Activated CD8-positive, alpha-beta T cell treated with anti-CD3 and anti-CD28 coated beads, Interleukin-2, amount 10 ng/mL, durations not matched to agents 7 days and 5 days (primary cell): Measurements from ENCODE around the gene MS4A12. TPM values are rescaled to one million over a fixed set of nuclear protein-coding genes. Genes with fewer than 3 reads are reported as not detected.
"Not testable (repeated sequence)": the region's sequence is repeated elsewhere in the genome, so short reads cannot be mapped to it uniquely, and the experiment has no call there.

ENCODE experiments used
- ATAC-seq: fragments of 150-1000 bp; cut with Tn5 transposase; one replicate; pipeline ENCODE4 v1.10.0; 2021; ENCODE audit warnings: moderate library complexity
- CTCF ChIA-PET: fragments of 350-600 bp; sonication (Branson Sonifier 250); formaldehyde crosslinking; loops from one replicate; lab custom pipeline; 2021; ENCODE audit warnings: antibody characterized with exemption; lab: Charles Lee
- POLR2A ChIA-PET: fragments of 350-600 bp; sonication (Branson Sonifier 250); formaldehyde crosslinking; loops from one replicate; lab custom pipeline; 2021; ENCODE audit warnings: antibody characterized with exemption; lab: Charles Lee
- DNase-seq: peaks from one replicate; pipeline ENCODE4 v3.0.0-alpha.2; 2020
- H3K27ac Mint-ChIP-seq: one replicate; pipeline ENCODE4 v1.8.0; 2021; ENCODE audit warnings: mild to moderate bottlenecking, mixed read lengths
- H3K27me3 Mint-ChIP-seq: one replicate; pipeline ENCODE4 v1.8.0; 2021; ENCODE audit warnings: low read depth, mixed read lengths
- H3K36me3 Mint-ChIP-seq: one replicate; pipeline ENCODE4 v1.8.0; 2021; ENCODE audit warnings: low read depth, mixed read lengths
- H3K4me1 Mint-ChIP-seq: one replicate; pipeline ENCODE4 v1.8.0; 2021; ENCODE audit warnings: low read depth, mixed read lengths
- H3K4me3 Mint-ChIP-seq: one replicate; pipeline ENCODE4 v1.8.0; 2021; ENCODE audit warnings: mild to moderate bottlenecking, mixed read lengths
- H3K9me3 Mint-ChIP-seq: one replicate; pipeline ENCODE4 v1.8.0; 2022; ENCODE audit warnings: mixed read lengths; ENCODE audit not compliant: insufficient read depth
- total RNA-seq, 2 experiments: library from RNA; stranded (reverse); gene quantifications; one replicate each; pipeline ENCODE4 v1.2.3, GENCODE V29; 2021

MS4A12 gene
- not detected for total RNA-seq

- Mint-ChIP-seq H3K9me3 (no peaks in the 10 kb centered on the region), H3K27ac (no peak within 1 kb of the TSS), H3K4me3 (no peak within 1 kb of the TSS), H3K4me1 (no peaks in the 10 kb centered on the region), H3K27me3 (peaks cover 32% of the 10 kb centered on the region), H3K36me3 (no peaks in the 10 kb centered on the region)
- CTCF ChIA-PET, result no interaction called here
- POLR2A ChIA-PET, result no interaction called here
- no peak for DNase-seq
- ATAC-seq, result no peak
These were observed at the start of gene MS4A12 for GRCh38 chr11:60492488-60493009. MS4A12 (plus strand) TSS chr11:60492778; CDS start chr11:60497319, 4,541 bp downstream.

DNA sequence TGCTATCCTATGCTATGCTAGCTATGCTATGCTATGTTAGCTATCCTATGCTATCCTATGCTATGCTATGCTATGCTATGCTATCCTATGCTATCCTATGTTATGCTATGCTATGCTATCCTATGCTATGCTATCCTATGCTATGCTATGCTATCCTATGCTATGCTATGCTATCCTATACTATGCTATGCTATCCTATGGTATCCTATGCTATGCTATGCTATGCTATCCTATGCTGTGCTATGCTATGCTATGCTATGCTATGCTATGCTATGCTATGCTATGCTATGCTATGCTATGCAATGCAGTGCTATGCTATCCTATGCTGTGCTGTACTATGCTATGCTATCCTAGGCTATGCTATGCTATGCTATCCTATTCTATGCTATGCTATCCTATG lies 45.5 kb upstream of the MS4A12 start:
- ATAC-seq, result no peak
- Mint-ChIP-seq H3K36me3 (no peaks in the 10 kb centered on the region), H3K27me3 (no peaks in the 10 kb centered on the region), H3K4me3 (no peak overlapping the region), H3K27ac (no peak overlapping the region), H3K9me3 (no peaks in the 10 kb centered on the region), H3K4me1 (peaks cover 12% of the 10 kb centered on the region)
- ChIA-PET CTCF (interaction anchor here (1.6 kb wide), 1 partner anchor 84 kb away, joined by 6 read pairs; no protein-coding TSS in a partner anchor), POLR2A (no interaction called here)
- DNase-seq, result no peak

DNA sequence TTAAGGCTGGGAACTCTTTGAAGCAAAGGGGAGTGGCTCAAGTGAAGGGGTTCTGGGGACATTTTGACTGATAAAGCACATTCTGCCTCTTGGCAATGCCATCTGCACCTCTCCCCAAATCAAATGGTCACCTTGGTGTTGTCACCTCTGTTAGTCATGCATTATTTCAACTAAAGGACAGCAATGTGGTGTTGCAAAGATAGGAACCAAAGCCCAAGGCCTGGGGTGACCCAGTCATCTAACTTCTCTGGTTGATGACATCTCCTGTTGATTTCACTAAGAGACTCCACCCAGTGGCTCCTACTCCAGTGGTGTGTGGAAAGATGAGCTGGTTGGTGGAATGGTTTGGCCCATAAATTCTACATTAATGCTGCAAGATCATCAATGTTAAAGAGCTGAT lies 44.7 kb upstream of the MS4A12 start:
- H3K4me1 Mint-ChIP-seq, result peaks cover 10% of the 10 kb centered on the region
- ATAC-seq, result no peak
- H3K9me3 Mint-ChIP-seq, result no peaks in the 10 kb centered on the region
- no peak overlapping the region for H3K4me3 Mint-ChIP-seq
- CTCF ChIA-PET, result interaction anchor here (1.6 kb wide), 1 partner anchor 85 kb away, joined by 6 read pairs; no protein-coding TSS in a partner anchor
- no peak for DNase-seq
- H3K36me3 Mint-ChIP-seq, result no peaks in the 10 kb centered on the region
- POLR2A ChIA-PET, result no interaction called here
- no peak overlapping the region for H3K27ac Mint-ChIP-seq
- no peaks in the 10 kb centered on the region for H3K27me3 Mint-ChIP-seq

- H3K4me3 Mint-ChIP-seq, H3K36me3 Mint-ChIP-seq, DNase-seq, H3K4me1 Mint-ChIP-seq, H3K27ac Mint-ChIP-seq, H3K27me3 Mint-ChIP-seq, POLR2A ChIA-PET, H3K9me3 Mint-ChIP-seq, CTCF ChIA-PET, ATAC-seq: not testable (repeated sequence)
These were observed 41.4 kb upstream of the MS4A12 start for GRCh38 chr11:60451185-60451584.

- H3K4me3 Mint-ChIP-seq, result no peak overlapping the region
- ATAC-seq (no peak), DNase-seq (no peak)
- ChIA-PET POLR2A (no interaction called here), CTCF (no interaction called here)
- no peaks in the 10 kb centered on the region for H3K4me1 Mint-ChIP-seq
- peaks cover 13% of the 10 kb centered on the region for H3K27me3 Mint-ChIP-seq
- no peaks in the 10 kb centered on the region for H3K9me3 Mint-ChIP-seq
- no peak overlapping the region for H3K27ac Mint-ChIP-seq
- no peaks in the 10 kb centered on the region for H3K36me3 Mint-ChIP-seq
These were observed 38.4 kb upstream of the MS4A12 start for GRCh38 chr11:60454212-60454611.

GRCh38 chr11:60455531-60456042 lies 37.0 kb upstream of the MS4A12 start, which contains the start of gene MS4A1:
MS4A1 (plus strand) TSS chr11:60455847; CDS start chr11:60462375, 6,528 bp downstream.
- CTCF ChIA-PET, result no interaction called here
- no peak within 1 kb of the TSS for H3K4me3 Mint-ChIP-seq

DNA sequence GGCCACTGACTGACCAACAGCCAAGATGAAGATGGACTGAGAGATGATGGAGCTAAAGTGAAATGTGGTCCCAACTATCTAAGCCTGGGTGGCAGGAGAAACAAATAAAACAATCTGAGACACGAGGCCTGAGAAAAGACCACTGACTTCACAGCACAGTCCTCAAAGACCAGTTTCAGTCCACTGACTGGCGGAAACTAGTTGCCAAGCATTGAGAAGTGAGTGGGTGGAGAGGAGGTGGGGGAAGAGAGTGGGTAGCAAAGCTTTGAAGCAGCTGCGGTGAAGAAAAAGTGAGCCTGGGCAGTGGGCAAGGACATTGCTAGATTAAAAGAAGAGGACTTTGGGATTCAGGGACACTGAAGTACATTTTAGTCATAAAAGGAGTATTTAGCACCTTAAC lies 35.0 kb upstream of the MS4A12 start:
- POLR2A ChIA-PET, result no interaction called here
- H3K27ac Mint-ChIP-seq, result no peak overlapping the region
- peaks cover 14% of the 10 kb centered on the region for H3K27me3 Mint-ChIP-seq
- H3K4me1 Mint-ChIP-seq, result no peaks in the 10 kb centered on the region
- ATAC-seq, result no peak
- no peaks in the 10 kb centered on the region for H3K9me3 Mint-ChIP-seq
- DNase-seq, result no peak
- CTCF ChIA-PET, result no interaction called here
- H3K36me3 Mint-ChIP-seq, result no peaks in the 10 kb centered on the region
- H3K4me3 Mint-ChIP-seq, result no peak overlapping the region

More at GRCh38 chr11:60455531-60456042, 37.0 kb upstream of the MS4A12 start, which contains the start of gene MS4A1:
- POLR2A ChIA-PET, result no interaction called here
- DNase-seq (no peak), ATAC-seq (no peak)
- no peaks in the 10 kb centered on the region for H3K9me3 Mint-ChIP-seq
- peaks cover 14% of the 10 kb centered on the region for H3K27me3 Mint-ChIP-seq
- H3K27ac Mint-ChIP-seq, result no peak within 1 kb of the TSS
- no peaks in the 10 kb centered on the region for H3K4me1 Mint-ChIP-seq
- H3K36me3 Mint-ChIP-seq, result no peaks in the 10 kb centered on the region

- ChIA-PET CTCF (no interaction called here), POLR2A (no interaction called here)
- Mint-ChIP-seq H3K36me3 (no peaks in the 10 kb centered on the region), H3K27me3 (peaks cover 18% of the 10 kb centered on the region), H3K9me3 (no peaks in the 10 kb centered on the region), H3K4me1 (no peaks in the 10 kb centered on the region), H3K27ac (no peak overlapping the region), H3K4me3 (no peak overlapping the region)
- no peak for DNase-seq
- no peak for ATAC-seq
These were observed 33.2 kb upstream of the MS4A12 start for GRCh38 chr11:60459345-60459744.

GRCh38 chr11:60468829-60469228 lies 23.7 kb upstream of the MS4A12 start:
- Mint-ChIP-seq H3K9me3 (no peaks in the 10 kb centered on the region), H3K27ac (no peak overlapping the region), H3K27me3 (peaks cover 20% of the 10 kb centered on the region), H3K4me1 (no peaks in the 10 kb centered on the region), H3K36me3 (no peaks in the 10 kb centered on the region), H3K4me3 (no peak overlapping the region)
- ChIA-PET CTCF (no interaction called here), POLR2A (no interaction called here)
- DNase-seq (no peak), ATAC-seq (no peak)

DNA sequence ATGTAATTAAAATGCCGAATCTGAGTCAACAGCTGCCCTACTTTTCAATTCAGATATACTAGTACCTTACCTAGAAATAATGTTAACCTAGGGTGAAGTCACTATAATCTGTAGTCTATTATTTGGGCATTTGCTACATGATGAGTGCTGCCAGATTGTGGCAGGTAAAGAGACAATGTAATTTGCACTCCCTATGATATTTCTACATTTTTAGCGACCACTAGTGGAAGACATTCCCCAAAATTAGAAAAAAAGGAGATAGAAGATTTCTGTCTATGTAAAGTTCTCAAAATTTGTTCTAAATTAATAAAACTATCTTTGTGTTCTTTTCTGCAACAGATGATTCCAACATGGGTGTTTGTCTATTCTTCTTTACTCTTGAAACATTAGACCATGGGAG lies 22.9 kb upstream of the MS4A12 start:
- DNase-seq (no peak), ATAC-seq (no peak)
- Mint-ChIP-seq H3K4me3 (no peak overlapping the region), H3K27ac (no peak overlapping the region), H3K4me1 (no peaks in the 10 kb centered on the region), H3K27me3 (peaks cover 20% of the 10 kb centered on the region), H3K36me3 (no peaks in the 10 kb centered on the region), H3K9me3 (no peaks in the 10 kb centered on the region)
- ChIA-PET POLR2A (no interaction called here), CTCF (no interaction called here)

DNA sequence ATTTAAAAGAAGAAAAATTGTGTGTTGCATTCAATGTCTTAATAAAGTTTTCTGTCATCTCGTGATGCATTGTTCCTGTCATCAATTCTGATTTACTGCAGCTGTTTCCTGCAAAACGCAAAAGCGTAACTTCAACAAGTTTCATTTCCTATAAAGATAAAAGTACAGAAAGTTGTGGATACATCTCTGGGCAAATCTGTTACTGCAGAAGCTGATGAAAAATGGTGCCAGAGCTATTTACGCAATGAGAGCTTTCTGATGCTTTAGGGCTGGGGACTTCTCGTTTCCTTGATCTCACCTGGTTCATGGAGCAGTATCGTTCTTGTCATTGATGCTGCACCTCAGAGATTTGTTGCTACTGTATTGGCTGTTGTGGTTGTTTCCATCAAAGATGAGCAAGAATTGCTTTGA lies 15.5 kb upstream of the MS4A12 start:
- ATAC-seq (no peak), DNase-seq (no peak)
- ChIA-PET POLR2A (no interaction called here), CTCF (no interaction called here)
- Mint-ChIP-seq H3K27me3 (peaks cover 29% of the 10 kb centered on the region), H3K4me3 (no peak overlapping the region), H3K27ac (no peak overlapping the region), H3K36me3 (no peaks in the 10 kb centered on the region), H3K4me1 (no peaks in the 10 kb centered on the region), H3K9me3 (no peaks in the 10 kb centered on the region)

DNA sequence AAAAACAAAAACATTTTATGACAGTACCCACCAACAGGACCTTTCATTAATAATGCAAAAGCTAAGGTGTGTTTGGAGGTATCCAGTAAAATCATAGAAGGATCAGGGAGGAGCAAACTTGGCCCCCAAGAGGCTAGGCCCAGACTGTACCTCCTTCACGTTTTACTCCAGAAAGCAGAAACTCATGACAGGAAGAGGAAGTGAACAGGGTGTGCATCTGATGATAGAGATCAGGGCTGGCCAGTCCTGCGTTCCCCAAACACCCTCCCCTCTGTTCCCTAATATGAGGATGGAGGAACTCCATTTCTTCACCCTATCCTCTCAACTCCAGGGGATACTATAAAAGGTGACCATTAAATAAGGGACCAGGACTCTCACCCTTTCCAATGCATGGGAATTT lies 10.2 kb upstream of the MS4A12 start:
- Mint-ChIP-seq H3K9me3 (no peaks in the 10 kb centered on the region), H3K4me1 (peaks cover 4% of the 10 kb centered on the region), H3K4me3 (no peak overlapping the region), H3K36me3 (no peaks in the 10 kb centered on the region), H3K27me3 (peaks cover 27% of the 10 kb centered on the region), H3K27ac (no peak overlapping the region)
- ATAC-seq, result no peak
- ChIA-PET CTCF (no interaction called here), POLR2A (no interaction called here)
- no peak for DNase-seq
